ENCODE measurements around the gene ACSF2.
"Not testable (repeated sequence)": the region's sequence is repeated elsewhere in the genome, so short reads cannot be mapped to it uniquely, and the experiment has no call there.

The ACSF2 gene

GRCh38 chr17:50414808-50415207 is 11.2 kb upstream of the ACSF2 start:
- no peak for DNase-seq (ENCODE audit: insufficient read length, low spot score)
- no peak for TF ChIP-seq CTCF (IDR thresholded peaks at IDR 0.05; ENCODE audit: insufficient read depth, missing control alignments)

GRCh38 chr17:50419577-50419976 is 6.4 kb upstream of the ACSF2 start:
- FAIRE-seq; DNase-seq (ENCODE audit: insufficient read length, low spot score): not testable (repeated sequence)

More at GRCh38 chr17:50414808-50415207, 11.2 kb upstream of the ACSF2 start:
- no peak for FAIRE-seq

- TF ChIP-seq CTCF (IDR thresholded peaks at IDR 0.05; ENCODE audit: insufficient read depth, missing control alignments) = no peak
- FAIRE-seq = no peak
- DNase-seq (ENCODE audit: insufficient read length, low spot score) = no peak
Observed at GRCh38 chr17:50420419-50421112, 5.5 kb upstream of the ACSF2 start.

DNA sequence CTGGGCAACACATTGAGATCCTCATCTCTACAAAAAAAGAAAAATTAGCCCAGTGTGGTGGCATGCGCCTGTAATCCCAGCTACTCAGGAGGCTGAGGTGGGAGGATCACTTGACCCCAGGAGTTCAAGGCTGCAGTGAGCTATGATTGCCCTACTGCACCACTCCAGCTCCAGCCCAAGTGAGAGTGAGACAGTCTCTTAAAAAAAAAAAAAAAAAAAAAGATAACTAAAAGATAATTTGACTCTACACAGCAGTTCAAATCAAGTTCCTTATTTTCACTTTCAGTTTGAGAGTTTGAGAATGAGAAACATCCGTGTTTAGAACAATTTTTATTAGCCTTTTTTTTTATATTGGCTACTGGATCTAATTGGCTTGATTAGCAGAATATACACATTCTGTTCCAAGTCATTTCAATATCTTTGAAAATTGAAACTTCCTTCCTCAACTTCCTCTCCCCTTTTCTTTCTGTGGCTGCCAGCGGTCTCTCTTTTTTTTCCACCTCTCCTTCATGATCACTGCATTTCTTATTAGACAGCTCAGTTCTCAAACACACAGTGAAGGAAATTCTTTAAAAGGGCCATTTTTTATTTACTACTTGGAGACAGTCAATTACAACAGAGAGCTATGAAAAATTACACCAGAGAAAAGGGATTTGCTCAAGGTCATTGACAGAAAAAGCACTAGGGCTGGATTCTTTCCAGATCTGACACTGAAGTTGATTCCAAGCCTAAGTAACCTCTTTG is 4.5 kb upstream of the ACSF2 start:
- no peak for DNase-seq (ENCODE audit: insufficient read length, low spot score)
- FAIRE-seq = no peak
- TF ChIP-seq CTCF (IDR thresholded peaks at IDR 0.05; ENCODE audit: insufficient read depth, missing control alignments) = no peak

DNA sequence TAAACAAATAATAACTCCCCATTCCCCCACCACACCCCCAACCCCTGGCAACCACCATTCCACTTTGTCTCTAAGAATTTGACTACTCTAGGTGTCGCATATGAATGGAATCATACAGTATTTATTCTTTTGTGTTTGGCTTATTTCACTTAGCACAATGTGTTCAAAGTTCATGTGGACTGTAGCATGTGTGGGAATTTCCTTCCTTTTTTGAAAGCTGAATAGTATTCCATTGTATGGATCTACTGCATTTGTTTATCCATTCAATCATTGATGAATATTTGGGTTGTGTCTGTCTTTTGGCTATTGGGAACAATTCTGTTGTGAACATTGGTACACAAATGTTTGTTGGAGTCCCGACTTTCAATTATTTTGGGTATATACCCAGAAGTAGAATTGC is 3.3 kb upstream of the ACSF2 start:
- no peak for FAIRE-seq
- TF ChIP-seq CTCF (IDR thresholded peaks at IDR 0.05; ENCODE audit: insufficient read depth, missing control alignments) = no peak
- no peak for DNase-seq (ENCODE audit: insufficient read length, low spot score)

- DNase-seq (ENCODE audit: insufficient read length, low spot score) (no peak), FAIRE-seq (no peak)
- TF ChIP-seq CTCF (IDR thresholded peaks at IDR 0.05; ENCODE audit: insufficient read depth, missing control alignments) = no peak
Observed at GRCh38 chr17:50423553-50424159, 2.4 kb upstream of the ACSF2 start.

GRCh38 chr17:50424246-50424995 is 1.6 kb upstream of the ACSF2 start:
- FAIRE-seq = no peak
- TF ChIP-seq CTCF (IDR thresholded peaks at IDR 0.05; ENCODE audit: insufficient read depth, missing control alignments) = no peak
- no peak for DNase-seq (ENCODE audit: insufficient read length, low spot score)

All from D721Med (cell line).